Hematopoietic multipotent progenitor cell treated with erythropoietin and hydrocortisone succinate and interleukin-3 and kit ligand, for 15 days (in vitro differentiated cells): ENCODE measurements around the gene OLFML2A.

Experiments used
- DNase-seq: peaks from one replicate; pipeline ENCODE4 v3.0.0-alpha.2; 2015; ENCODE audit warnings: low spot score

The OLFML2A gene

DNA sequence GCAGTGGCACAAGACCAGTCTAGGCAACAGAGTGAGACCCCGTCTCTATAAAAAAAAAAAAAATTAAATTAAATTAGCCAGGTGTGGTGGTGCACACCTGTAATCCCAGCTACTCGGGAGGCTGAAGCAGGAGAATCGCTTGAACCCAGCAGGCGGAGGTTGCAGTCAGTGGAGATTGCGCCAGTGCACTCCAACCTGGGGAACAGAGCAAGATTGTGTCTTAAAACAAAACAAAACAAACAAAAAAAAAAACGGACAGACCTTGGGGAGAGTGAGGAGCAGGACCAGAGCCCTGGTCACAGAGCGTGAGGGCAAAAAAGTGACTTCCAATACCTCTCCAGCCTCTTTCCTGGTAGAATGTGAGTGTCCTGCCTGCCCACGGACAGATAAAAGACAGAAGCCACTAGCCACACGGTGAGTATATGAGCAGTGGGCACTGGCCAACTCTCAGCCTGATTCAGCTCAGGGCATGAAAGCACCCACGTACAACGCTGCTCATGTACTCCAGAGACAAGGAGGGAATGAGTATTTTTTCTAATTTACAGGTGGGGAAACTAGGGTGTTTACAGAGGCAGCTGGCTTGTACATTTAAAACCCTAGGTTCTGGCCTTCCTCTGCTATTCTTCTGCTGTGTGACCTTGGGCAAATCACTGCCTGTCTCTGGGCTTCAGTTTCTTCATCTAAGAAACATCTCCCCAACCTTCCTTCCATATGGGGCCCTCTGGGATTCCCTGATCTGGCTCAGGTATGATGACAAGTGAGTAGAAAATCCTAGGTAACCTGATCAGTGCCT lies 1.8 kb downstream of the OLFML2A start:
- DNase-seq = no peak

DNA sequence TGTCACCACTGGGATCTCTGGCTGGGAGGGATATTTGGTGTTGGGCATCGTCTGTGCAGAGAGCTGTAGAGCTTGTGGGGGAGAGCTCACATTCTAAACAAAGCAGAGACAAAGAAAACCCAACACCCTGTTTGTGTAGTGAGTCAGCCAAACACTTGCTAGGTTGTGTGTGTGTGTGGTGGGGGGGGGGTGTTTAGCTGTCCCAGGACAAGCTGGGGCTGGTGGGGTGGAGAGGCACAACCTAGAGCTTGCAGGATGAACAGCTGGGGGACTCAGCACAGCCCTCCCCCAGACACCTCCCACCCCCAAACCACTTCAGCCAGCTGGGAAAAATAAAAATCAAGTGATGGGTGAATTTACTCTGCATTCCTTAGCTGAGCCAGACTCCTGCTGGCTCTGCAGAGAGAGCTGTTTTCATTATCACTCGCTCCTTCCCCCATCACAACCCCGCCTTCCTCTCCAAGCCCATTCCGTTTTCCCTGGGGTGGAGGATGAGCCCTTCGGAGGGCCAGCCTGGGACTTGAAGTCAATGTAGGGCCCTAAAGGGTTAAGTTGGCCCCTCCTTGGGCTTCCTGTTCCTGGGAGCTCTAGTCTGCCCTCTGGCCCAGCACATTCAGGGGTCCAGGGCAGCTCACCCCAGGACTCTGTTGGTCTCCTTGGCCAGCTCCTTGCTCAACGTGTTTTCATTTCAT lies 2.6 kb downstream of the OLFML2A start:
- no peak for DNase-seq

DNA sequence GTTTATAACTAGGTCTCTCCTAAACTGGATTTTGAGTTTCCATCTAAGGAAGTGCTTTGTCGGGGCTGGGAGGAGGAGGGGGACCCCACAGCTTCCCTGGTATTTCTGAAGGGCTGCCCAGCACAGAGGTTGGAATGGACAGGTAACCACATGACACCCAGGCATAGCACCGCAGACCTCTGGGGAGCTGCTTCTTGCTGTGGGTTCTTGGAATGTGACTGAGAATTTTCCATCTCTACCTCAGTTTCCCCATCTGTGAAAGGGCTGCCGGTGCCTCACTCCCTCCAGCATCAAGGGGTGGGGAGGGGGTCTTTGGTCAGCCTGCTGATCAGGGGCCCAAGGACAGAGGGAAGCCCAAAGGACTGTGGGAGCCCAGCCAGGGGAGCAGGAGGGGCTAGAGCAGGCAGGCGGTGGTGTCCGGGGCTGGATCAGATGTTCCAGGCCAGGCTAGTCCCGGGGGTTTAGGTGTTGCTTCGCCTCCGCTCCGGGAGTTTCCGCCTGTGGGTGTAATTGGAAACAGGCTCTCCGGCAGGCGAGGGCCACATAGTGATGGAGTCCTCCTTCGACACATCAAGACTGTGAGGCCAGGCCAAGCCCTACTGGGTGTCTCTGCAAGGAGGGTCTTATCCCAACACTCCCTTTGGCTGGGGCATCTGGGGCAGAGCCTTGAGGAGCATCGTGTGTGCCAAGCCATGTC lies 3.3 kb downstream of the OLFML2A start:
- no peak for DNase-seq

DNA sequence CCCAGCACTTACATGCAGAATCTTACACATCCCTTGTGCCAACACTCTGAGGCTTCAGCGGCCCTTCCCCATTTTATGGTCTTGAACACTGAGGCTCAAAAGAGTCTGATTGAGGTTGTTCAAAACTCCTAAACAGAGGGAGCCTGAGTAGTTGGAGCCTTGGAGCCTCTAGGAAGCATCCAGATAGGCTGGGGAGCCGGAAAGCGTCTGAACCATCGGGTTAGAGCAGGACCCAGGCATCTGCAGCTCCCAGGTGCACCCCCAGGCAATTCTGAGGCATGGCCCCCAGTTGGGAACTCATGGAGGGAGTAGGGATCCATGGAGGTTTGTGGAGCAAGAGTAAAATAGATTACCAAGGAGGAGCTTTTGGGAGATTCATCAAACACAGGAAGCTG lies 3.8 kb downstream of the OLFML2A start:
- no peak for DNase-seq

DNA sequence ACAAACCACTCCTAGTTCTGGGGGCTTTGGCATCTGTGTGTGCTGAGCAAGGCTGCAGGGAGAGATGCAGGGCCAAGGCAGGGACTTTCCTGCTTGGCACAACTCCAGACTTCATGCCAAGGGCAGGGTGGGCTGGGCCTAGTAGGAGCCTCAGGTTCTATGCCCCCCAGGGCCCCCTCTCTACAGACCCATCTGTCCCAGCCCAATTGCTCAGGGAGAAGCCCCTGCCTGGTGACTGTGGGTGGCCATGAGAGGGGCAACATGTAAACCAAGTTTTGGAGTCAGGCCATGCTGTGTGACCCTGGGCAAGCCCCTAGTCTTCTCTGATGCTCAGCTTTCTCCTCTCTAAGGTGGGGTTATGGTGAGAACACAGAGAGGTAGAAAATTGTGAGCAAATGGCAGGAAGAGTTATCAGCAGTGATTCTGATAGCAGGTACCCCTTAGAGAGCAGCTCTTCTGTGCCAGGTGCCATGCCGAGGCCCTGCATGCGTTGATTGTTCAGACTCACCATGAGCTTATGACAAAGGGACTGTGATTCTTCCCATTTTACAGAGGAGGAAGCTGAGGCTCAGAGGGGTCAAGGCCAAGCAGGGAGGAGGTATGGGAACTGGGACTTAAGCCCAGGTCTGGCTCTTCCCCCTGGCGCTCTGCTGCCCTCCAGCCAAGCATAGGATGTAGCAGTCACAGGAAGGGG lies 5.2 kb downstream of the OLFML2A start:
- DNase-seq = no peak

DNA sequence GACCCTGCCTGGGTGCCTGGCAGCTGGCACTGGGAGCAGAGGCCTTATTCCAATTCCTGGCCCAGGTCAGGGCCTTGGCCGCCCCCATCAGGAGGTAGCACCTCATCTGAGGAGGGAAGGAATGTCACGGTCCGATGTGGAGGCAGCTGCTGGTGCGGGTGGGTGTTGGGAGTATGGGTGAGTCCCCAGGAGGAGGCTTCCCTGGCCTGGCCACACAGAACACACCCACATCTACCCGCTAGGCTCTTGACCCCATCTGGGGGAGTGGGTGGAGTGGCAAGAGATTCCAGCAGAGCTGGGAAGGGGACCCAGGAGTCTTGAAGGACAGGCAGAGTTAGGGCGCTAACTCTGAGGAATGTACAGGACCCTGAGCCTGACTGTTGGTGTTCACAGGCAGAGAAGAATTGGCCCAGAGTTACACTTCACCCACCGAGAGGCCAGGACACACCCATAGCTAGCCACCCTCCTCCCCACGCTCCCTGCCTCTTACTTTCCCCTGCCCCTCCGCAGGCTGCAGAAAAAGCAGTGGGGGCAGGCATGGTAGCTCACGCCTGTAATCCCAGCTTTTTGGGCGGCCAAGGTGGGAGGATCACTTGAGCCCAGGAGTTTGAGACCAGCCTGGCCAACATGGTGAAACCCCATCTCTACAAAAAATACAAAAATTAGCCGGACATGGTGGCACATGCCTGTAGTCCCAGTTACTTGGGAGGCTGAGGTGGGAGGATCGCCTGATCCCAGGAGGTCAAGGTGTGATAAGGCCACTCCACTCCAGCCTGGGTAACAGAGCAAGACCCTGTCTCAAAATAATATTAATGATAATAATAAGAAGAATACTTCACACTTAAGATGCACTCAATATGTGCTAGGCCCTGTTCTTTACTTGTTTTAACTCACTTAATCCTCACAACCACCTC lies 6.0 kb downstream of the OLFML2A start:
- DNase-seq = no peak

DNA sequence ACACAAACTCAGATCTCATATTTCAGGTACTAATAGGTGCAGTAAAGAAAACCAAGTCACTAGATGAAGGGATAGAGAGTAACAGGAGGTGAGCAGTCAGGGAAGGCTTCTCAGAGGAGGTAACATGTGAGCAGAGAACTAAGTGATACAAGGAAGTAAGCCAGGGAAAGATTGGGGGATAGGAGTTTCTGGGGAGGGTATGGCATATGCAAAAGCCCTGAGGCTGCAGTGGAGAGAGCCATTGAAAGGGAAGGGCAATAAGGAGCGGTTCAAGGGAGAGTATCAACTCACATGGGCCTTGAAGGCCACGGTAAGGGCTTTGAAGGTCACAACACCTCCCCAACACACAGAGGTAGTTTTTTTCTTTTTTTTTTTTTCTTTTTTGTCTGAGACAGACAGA lies 6.9 kb downstream of the OLFML2A start:
- DNase-seq = no peak

DNA sequence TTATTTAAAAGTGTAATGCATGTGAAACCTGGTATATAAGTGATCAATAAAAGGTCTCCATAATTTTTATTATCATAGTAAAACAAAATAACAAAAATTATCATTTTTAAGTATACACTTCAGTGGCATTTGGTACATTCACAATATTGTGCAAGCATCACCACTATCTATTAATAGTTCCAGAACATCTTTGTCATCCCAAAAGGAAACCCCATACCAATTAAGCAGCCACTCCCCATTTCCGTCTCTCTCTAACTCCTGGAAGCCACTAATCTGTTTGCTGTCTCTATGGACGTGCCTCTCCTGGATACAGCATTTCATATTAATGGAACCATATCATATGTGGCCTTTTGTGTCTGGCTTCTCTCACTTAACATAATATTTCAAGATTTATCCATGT lies 7.6 kb downstream of the OLFML2A start:
- DNase-seq = no peak

DNA sequence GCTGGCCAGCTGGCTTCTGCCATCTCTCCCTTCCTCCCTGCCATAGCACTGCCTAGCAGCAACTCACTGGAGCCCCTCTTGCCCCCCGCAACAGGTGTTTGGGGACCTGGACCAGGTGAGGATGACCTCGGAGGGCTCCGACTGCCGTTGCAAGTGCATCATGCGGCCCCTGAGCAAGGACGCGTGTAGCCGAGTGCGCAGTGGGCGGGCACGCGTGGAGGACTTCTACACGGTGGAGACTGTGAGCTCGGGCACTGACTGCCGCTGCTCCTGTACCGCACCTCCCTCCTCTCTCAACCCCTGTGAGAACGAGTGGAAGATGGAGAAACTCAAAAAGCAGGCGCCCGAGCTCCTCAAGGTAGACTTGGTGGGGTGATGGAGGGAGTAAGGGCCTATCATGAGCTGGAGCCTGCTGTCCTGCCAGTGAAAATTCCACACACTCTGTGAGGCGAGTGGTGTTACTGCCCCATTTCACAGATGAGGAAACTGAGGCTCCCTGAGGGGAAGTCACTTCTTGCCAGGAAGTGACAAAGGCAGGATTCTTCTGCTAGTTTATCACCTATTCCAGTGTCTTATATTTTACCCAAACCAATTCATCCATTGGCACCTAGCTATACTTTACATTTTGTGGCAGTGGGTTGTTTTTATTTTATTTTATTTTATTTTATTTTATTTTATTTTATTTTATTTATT lies 10.1 kb downstream of the OLFML2A start:
- DNase-seq = no peak

DNA sequence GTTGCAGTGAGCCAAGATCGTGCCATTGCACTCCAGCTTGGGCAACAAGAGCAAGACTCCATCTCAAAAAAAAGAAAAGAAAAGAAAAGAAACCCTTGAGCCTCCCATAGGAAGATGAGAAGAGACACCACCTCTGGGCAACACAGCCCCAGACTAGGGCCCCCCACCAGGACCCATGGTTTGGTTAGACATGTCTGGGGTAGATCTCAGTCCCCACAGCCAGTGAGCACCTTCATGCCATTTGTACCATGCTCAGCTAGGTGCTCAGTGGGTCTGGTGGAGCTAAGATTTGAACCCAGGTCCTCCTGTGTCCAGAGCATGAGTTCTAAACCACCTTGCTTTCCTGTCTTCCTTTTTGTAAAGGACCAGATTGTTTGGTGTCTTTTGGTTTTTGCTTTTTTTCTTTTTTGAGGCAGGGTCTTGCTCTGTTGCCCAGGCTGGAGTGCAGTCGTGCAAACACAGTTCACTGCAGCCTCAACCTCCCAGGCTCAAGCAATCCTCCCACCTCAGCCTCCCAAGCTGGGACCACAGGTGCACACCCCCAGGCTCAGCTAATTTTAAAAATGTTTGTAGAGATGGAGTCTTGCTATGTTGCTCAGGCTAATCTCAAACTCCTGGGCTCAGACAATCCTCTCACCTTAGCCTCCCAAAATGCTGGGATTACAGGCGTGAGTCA lies 11.7 kb downstream of the OLFML2A start:
- no peak for DNase-seq

DNA sequence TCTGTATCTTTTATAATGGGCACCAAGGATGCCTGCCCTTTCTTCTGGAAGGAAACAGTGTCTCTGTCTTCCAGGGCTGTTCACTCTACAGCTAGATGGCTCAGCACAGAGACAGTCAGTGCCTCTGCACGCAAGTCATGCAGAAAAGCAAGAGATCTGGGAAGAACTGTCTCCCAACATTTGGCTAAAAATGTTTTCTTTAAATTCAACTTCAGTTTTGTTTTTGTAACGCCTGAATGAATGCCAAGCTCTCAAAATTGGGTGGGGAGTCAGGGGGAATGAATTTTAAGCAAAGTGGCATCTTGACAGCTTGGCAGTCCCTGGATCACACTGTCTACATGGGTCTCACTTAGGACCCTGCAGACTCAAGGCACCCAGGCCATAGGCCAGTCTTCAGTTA lies 12.6 kb downstream of the OLFML2A start:
- DNase-seq = no peak

DNA sequence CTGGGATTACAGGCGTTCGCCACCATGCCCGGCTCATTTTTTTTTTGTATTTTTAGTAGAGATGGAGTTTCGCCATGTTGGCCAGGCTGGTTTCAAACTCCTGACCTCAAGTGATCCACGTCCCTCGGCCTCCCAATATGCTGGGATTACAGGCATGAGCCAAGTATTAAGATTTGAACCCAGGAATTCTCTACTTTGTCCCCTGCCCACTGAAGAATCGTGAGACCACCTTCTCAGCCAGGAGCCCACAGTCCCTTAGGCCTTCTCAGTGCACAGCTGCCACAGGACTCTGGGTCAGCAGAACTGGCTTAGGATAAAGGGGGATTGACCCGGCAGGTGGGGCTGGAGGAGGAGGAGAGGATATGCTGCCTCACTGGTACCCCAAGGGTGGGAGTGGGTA lies 13.4 kb downstream of the OLFML2A start:
- no peak for DNase-seq

DNA sequence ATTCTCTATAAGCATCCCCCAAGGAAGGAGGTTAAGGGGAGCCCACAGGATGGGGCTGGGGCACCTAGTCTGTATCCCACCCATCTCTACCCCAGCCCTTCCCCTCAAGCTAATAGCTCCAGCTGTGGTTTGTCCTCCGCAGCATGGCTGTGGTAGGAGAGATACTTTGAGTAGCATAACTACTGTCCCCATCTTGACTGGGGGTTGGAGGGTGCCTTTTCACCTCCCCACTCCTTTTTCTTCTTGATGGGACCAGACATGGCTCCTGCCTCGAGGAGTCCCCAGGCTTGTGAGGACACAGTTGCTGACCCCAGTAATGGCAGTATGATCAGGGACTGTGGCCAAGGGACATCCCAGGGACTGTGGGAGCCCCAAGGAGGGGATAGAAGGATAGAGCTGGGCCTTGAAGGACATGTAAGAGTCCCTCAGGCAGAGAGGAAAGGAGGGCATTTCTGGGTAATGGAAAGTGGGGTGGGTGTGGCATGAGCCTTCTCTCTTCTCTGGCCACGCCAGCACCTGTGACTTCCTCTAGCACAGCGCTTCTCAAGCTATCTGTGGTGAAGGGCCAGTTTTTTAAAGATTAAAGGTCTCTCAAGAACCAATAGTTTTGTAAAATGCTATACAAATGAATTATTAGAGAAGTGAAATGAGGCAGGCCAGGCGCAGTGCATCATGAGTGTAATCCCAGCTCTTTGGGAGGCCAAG lies 14.0 kb downstream of the OLFML2A start:
- DNase-seq = no peak

DNA sequence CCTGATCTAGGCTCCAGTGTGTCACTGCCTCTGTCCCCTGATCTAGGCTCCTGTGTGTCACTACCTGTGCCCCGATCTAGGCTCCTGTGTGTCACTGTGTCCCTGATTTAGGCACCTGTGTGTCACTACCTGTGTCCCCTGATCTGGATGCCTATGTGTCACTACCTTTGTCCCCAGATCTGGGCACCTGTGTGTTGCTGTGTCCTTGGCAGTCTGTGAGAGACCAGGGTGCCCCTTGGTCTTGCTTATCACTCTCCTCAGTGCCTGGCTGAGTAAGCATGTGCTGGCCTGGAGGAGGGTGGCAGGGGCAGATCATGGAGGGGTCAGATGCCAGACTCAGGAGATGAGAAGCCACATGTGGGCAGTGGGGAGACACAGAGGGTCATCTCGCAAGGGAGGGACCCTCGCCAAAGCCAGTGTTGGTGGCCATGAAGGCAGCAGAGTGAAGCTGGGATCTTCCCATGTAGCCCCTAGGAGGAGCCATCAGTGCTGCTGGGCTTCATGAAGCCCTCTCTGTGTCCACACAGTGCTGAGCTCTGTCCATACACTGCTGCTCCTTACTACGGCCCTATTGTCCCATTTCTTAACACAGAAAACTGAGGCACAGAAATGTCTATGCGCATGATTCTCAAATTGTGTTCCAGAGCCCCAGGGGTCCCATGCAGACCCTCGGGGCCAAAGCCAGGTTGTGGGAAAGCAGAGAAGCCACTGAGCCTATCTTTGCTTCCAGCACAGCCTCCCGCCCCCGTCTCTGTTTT lies 15.5 kb downstream of the OLFML2A start:
- no peak for DNase-seq

DNA sequence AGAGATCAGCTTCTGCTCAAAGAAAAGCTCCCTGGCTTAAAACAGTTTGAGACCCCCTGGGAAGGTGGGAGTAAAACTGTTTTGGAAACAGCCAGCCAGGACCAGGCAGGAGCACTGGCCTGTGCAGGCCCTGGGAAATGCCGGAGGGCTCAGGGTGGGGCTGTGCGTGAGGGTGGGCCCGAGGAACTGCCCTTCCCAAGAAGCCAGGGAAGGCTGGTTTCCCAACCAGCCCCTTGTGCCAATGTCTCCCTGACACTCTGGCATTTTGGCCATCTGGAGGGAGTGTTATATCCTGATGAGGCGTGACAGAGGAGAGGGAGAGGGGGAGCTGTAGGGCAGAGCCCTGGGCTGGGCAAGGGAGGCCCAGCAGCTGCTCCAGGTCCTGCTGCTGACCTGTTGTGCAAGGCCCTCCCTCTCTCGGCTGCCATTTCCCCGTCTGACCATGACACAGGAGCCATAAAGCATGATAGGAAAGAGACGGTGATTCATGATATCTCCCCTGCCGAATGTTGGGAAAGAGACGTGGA lies 16.1 kb downstream of the OLFML2A start:
- no peak for DNase-seq

DNA sequence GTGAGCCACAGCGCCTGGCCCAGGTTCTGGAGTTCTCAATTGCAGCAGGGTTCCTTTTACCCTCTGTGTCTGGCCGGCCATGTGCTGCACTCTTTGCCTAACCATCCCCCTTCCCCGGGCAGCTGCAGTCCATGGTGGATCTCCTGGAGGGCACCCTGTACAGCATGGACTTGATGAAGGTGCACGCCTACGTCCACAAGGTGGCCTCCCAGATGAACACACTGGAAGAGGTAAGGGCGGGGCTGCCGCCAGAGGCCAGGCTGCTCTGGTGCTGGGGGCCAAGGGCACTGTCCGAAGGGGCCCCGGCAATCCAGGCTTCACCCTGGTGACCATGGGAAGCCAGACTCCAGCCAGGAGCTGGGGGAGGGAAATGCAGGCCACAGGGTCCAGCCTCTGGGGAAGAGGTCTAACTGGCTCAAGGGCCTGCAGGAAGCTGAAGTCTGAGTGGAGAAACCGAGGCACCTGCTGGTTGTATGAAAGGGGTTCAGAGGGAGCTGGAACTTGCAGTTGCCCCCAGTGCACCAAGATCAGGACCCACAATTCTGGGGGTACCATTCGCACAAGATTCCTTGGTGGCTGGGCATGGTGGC lies 18.1 kb downstream of the OLFML2A start:
- no peak for DNase-seq

DNA sequence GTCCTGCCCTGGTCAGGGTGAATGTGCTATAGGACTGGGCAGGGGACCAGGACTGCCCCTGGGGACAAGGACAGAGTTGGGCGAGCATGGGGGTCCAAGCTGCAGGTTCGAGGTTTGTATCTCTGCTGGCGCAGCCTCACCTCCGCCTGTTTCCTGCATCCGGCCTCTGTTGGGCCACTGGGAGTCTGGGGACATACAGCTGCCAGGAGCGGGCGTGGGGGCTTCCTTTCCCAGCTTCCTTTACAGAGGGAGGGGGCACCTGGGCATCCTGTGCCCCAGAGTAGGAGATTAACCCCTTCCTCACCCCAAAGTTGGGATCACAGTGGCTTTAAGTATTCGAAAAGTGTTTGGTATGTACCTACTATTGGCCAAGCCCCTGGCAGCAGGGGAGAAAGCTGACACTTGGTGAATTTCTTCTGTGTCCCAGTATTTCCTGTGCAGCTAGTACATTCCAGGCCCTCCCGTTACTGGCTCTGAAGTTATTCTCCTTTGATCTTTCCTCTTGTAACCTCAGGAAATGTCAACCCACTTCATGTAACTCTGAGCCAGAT lies 19.0 kb downstream of the OLFML2A start:
- DNase-seq = no peak
